Liver (tissue), 9 donors: ENCODE measurements around the gene RADX. TPM values are rescaled to one million over a fixed set of nuclear protein-coding genes. Genes with fewer than 3 reads are reported as not detected.

Source experiments
- DNase-seq: peaks from one replicate; pipeline ENCODE4 v3.0.0-alpha.2; 2017; ENCODE audit warnings: low spot score
- H3K27ac ChIP-seq, 2 donors: one replicate each; pipeline ENCODE4 v1.7.0; 2013; ENCODE audit warnings: inconsistent platforms in 2 of 2, low read length in 2 of 2, control low read depth in 1 of 2, low read depth in 1 of 2, mild to moderate bottlenecking in 1 of 2
- H3K27me3 ChIP-seq, 4 donors: one replicate each; pipeline versions ENCODE4 v1.6.1 to v1.7.0; 2013; ENCODE audit warnings: low read length in 3 of 4, inconsistent platforms in 1 of 4, mild to moderate bottlenecking in 1 of 4, moderate library complexity in 1 of 4; ENCODE audit not compliant: control insufficient read depth in 4 of 4, insufficient read depth in 4 of 4
- H3K36me3 ChIP-seq, 4 donors: one replicate each; pipeline versions ENCODE4 v1.6.1 to v1.7.0; 2013; ENCODE audit warnings: low read length in 3 of 4, mild to moderate bottlenecking in 3 of 4, low read depth in 1 of 4, moderate library complexity in 1 of 4; ENCODE audit not compliant: control insufficient read depth in 4 of 4, insufficient read depth in 3 of 4
- H3K4me1 ChIP-seq, 4 donors: one replicate each; pipeline versions ENCODE4 v1.6.1 to v1.7.0; 2013; ENCODE audit warnings: low read length in 3 of 4, mild to moderate bottlenecking in 3 of 4, moderate library complexity in 1 of 4; ENCODE audit not compliant: control insufficient read depth in 4 of 4, insufficient read depth in 4 of 4
- H3K4me3 ChIP-seq, 3 donors: one replicate each; pipeline versions ENCODE4 v1.6.1 to v1.7.0; 2013; ENCODE audit warnings: low read length in 3 of 3, control low read depth in 1 of 3, low read depth in 1 of 3, mild to moderate bottlenecking in 1 of 3
- H3K9ac ChIP-seq, 2 donors: one replicate each; pipeline ENCODE4 v1.7.0; 2013; ENCODE audit warnings: low read length in 2 of 2, mild to moderate bottlenecking in 2 of 2, moderate library complexity in 2 of 2, control low read depth in 1 of 2, low read depth in 1 of 2
- H3K9me3 ChIP-seq, 4 donors: one replicate each; pipeline versions ENCODE4 v1.6.1 to v1.7.0; 2013; ENCODE audit warnings: low read length in 3 of 4; ENCODE audit not compliant: control insufficient read depth in 4 of 4
- EGR1 ChIP-seq, 2 donors: IDR thresholded peaks; 2 replicates each; pipeline ENCODE4 v1.6.1; 2016 to 2018; ENCODE audit warnings: antibody characterized with exemption in 2 of 2, low read depth in 2 of 2
- FOXA1 ChIP-seq: IDR thresholded peaks from 2 replicates; pipeline ENCODE4 v1.6.1; 2016; ENCODE audit warnings: antibody characterized with exemption
- FOXA2 ChIP-seq: IDR thresholded peaks from 2 replicates; pipeline ENCODE4 v1.6.1; 2016; ENCODE audit warnings: antibody characterized with exemption
- GABPA ChIP-seq, 2 donors: IDR thresholded peaks in 1 of 2; conservative IDR thresholded peaks in 1 of 2; 2 replicates each; pipeline ENCODE4 v1.6.1; 2016; ENCODE audit warnings: antibody characterized with exemption in 2 of 2, mild to moderate bottlenecking in 1 of 2, moderate library complexity in 1 of 2
- HNF4A ChIP-seq, 2 donors: conservative IDR thresholded peaks; 2 replicates each; pipeline ENCODE4 v1.6.1; 2016; ENCODE audit warnings: antibody characterized with exemption in 2 of 2, mild to moderate bottlenecking in 2 of 2
- HNF4G ChIP-seq: IDR thresholded peaks from 2 replicates; pipeline ENCODE4 v1.6.1; 2016; ENCODE audit warnings: antibody characterized with exemption
- JUND ChIP-seq, 2 donors: IDR thresholded peaks; 2 replicates each; pipeline ENCODE4 v1.6.1; 2016; ENCODE audit warnings: antibody characterized with exemption in 2 of 2
- RAD21 ChIP-seq, 2 donors: IDR thresholded peaks; 2 replicates each; pipeline ENCODE4 v1.6.1; 2016; ENCODE audit warnings: antibody characterized with exemption in 2 of 2, mild to moderate bottlenecking in 2 of 2
- RXRA ChIP-seq, 2 donors: IDR thresholded peaks; 2 replicates each; pipeline ENCODE4 v1.6.1; 2017 to 2018; ENCODE audit warnings: antibody characterized with exemption in 2 of 2, mild to moderate bottlenecking in 1 of 2
- SP1 ChIP-seq: IDR thresholded peaks from 2 replicates; pipeline ENCODE4 v1.6.1; 2018; ENCODE audit warnings: antibody characterized with exemption, mild to moderate bottlenecking
- TAF1 ChIP-seq: conservative IDR thresholded peaks from 2 replicates; pipeline ENCODE4 v1.6.1; 2016; ENCODE audit warnings: antibody characterized with exemption, mild to moderate bottlenecking
- YY1 ChIP-seq: IDR thresholded peaks from 2 replicates; pipeline ENCODE4 v1.6.1; 2016; ENCODE audit warnings: antibody characterized with exemption, mild to moderate bottlenecking
- WGBS: extraction: QIAGEN DNeasy Blood & Tissue Kit; methylation state at CpG from one replicate; pipeline ENCODE4 v1.1.7; 2013; 5-methylcytosine and 5-hydroxymethylcytosine counted together
- polyA plus RNA-seq, 2 donors: library from polyadenylated mRNA; stranded (reverse) in 1 of 2; unstranded in 1 of 2; fragments of 200-250 nt in 1 of 2; fragments of >200 nt in 1 of 2; fragmentation: Nextera tagmentation in 1 of 2; extraction: Ambion mirVana in 1 of 2; gene quantifications; one replicate each; pipeline versions ENCODE4 v1.2.1 to v1.2.3, GENCODE V29; 2013 to 2015
- total RNA-seq, 2 donors: library from RNA; depleted of rRNA; stranded (reverse); fragments of >200 nt; gene quantifications; one replicate each; pipeline ENCODE4 v1.2.3, GENCODE V29; 2014
- TF ChIP-seq, protein P1 (sequence below): IDR thresholded peaks from 2 replicates; pipeline ENCODE4 v1.6.1; 2016; ENCODE audit warnings: antibody characterized with exemption
- TF ChIP-seq, protein P2 (sequence below): IDR thresholded peaks from 2 replicates; pipeline ENCODE4 v1.6.1; 2016; ENCODE audit warnings: antibody characterized with exemption
- TF ChIP-seq, protein P3 (sequence below): IDR thresholded peaks from 2 replicates; pipeline ENCODE4 v1.6.1; 2016; ENCODE audit warnings: antibody characterized with exemption
- donor health status: healthy.
- donor health status: healthy.
- donor health status: healthy.
- donor health status: healthy.
- donor health status: healthy.

Gene RADX
- total and polyA plus RNA-seq, 4 donors = 0.46 to 2.3 (median 0.95) TPM

DNA sequence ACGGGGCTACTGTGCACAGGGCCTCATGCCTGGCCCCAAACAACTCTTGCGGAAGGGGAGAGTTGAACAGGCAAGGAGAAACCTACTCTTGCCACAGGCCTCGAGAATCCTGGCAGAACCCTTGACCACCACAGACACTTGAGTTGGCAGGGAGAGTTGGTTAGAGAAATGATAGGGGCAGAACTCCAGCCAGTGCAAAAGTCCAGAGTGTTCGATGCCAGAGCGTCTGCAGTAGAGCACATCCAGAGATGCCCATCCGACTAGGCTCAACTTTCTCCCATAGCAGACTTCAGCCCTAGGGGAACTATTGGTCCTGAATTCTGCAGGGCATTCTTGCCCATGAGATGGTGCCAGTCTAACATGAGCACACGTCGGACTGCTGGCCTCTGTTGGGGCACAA lies 45.4 kb upstream of the RADX start:
- DNase-seq = no peak
- no peak overlapping the region for H3K9ac ChIP-seq
- H3K36me3 ChIP-seq = no peaks in the 10 kb centered on the region
- peaks cover 0 to 2% (median 0%) of the 10 kb centered on the region in 4 donors for H3K27me3 ChIP-seq
- H3K4me1 ChIP-seq = peaks cover 0 to 7% (median 4%) of the 10 kb centered on the region in 4 donors
- no peak overlapping the region for H3K27ac ChIP-seq
- 69% methylated on average over 8 of the region's 8 CpGs for WGBS
- H3K9me3 ChIP-seq = no peaks in the 10 kb centered on the region
- no peak for TF ChIP-seq YY1
- TF ChIP-seq RAD21 (IDR thresholded peaks at IDR 0.05) = no peak
- TF ChIP-seq EGR1 (IDR thresholded peaks at IDR 0.05; ENCODE audit: low read depth in 2 of 2) = no peak
- no peak for TF ChIP-seq FOXA1
- no peak for TF ChIP-seq TAF1
- TF ChIP-seq SP1 = no peak
- TF ChIP-seq, protein P1, sequence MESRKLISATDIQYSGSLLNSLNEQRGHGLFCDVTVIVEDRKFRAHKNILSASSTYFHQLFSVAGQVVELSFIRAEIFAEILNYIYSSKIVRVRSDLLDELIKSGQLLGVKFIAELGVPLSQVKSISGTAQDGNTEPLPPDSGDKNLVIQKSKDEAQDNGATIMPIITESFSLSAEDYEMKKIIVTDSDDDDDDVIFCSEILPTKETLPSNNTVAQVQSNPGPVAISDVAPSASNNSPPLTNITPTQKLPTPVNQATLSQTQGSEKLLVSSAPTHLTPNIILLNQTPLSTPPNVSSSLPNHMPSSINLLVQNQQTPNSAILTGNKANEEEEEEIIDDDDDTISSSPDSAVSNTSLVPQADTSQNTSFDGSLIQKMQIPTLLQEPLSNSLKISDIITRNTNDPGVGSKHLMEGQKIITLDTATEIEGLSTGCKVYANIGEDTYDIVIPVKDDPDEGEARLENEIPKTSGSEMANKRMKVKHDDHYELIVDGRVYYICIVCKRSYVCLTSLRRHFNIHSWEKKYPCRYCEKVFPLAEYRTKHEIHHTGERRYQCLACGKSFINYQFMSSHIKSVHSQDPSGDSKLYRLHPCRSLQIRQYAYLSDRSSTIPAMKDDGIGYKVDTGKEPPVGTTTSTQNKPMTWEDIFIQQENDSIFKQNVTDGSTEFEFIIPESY = no peak
- no peak for TF ChIP-seq GABPA (IDR thresholded peaks at IDR 0.05 in 1 of 2, conservative IDR thresholded peaks at IDR 0.05 in 1 of 2)
- no peak for TF ChIP-seq FOXA2
- TF ChIP-seq, protein P2, sequence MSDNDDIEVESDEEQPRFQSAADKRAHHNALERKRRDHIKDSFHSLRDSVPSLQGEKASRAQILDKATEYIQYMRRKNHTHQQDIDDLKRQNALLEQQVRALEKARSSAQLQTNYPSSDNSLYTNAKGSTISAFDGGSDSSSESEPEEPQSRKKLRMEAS = no peak
- TF ChIP-seq JUND (IDR thresholded peaks at IDR 0.05) = no peak
- TF ChIP-seq, protein P3, sequence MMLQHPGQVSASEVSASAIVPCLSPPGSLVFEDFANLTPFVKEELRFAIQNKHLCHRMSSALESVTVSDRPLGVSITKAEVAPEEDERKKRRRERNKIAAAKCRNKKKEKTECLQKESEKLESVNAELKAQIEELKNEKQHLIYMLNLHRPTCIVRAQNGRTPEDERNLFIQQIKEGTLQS = no peak
- no peak for TF ChIP-seq RXRA (IDR thresholded peaks at IDR 0.05)
- no peak overlapping the region for H3K4me3 ChIP-seq

DNA sequence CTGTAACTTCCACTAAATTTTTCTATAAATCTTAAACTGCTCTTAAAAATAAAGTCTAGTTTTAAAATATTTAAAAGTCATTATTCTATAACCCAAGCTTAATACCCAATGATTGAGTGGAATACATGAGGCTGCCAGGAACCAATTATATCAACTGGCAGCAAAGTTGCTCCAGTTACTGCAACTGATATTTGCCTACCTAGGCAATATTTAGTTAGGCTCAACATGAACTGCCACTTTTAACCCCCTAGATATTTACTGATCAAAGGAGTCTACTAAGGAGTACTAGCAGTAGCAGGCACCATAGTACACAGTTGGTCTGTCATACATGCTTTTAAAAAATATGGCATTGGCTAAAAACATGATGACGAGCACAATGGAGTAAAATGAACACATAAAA lies 29.9 kb upstream of the RADX start:
- Histone ChIP-seq H3K27ac (no peak overlapping the region), H3K36me3 (no peaks in the 10 kb centered on the region), H3K4me1 (no peaks in the 10 kb centered on the region), H3K27me3 (no peaks in the 10 kb centered on the region), H3K9me3 (peaks cover 0 to 9% (median 5%) of the 10 kb centered on the region in 4 donors), H3K4me3 (no peak overlapping the region), H3K9ac (no peak overlapping the region)
- no peak for DNase-seq
- 95% methylated on average over 1 of the region's 1 CpG for WGBS
- no peak for TF ChIP-seq HNF4A (conservative IDR thresholded peaks at IDR 0.05)
- TF ChIP-seq, protein P2 = no peak
- TF ChIP-seq, protein P3 = no peak
- no peak for TF ChIP-seq FOXA1
- TF ChIP-seq HNF4G = no peak
- TF ChIP-seq SP1 = no peak
- TF ChIP-seq, protein P1 = no peak
